H9 (cell line): Measurements from ENCODE around the gene AFMID. TPM values are rescaled to one million over a fixed set of nuclear protein-coding genes. Genes with fewer than 3 reads are reported as not detected.
A peak's percentile ranks its signal among the peaks of the same experiment; 100 is the strongest.

ENCODE experiments used
- DNase-seq: peaks from one replicate; pipeline ENCODE4 v3.0.0-alpha.2; 2017
- H2AFZ ChIP-seq: one replicate; pipeline ENCODE4 v1.6.1; 2013; ENCODE audit warnings: mild to moderate bottlenecking, low read length, control low read depth, moderate library complexity
- H2AK5ac ChIP-seq: 2 replicates; pipeline ENCODE4 v1.6.1; 2013; ENCODE audit warnings: low read length, control low read depth, mixed read lengths; ENCODE audit not compliant: insufficient read length
- H2BK120ac ChIP-seq: one replicate; pipeline ENCODE4 v1.6.1; 2013; ENCODE audit warnings: low read depth, mild to moderate bottlenecking, low read length, control low read depth, inconsistent platforms; ENCODE audit not compliant: poor library complexity, severe bottlenecking
- H2BK12ac ChIP-seq: 2 replicates; pipeline ENCODE4 v1.6.1; 2013; ENCODE audit warnings: low read length, control low read depth, mixed read lengths, low read depth; ENCODE audit not compliant: insufficient read length
- H2BK15ac ChIP-seq: 2 replicates; pipeline ENCODE4 v1.6.1; 2013; ENCODE audit warnings: low read depth, low read length, control low read depth
- H2BK20ac ChIP-seq: one replicate; pipeline ENCODE4 v1.6.1; 2013; ENCODE audit warnings: low read depth, mild to moderate bottlenecking, low read length, control low read depth, inconsistent platforms; ENCODE audit not compliant: poor library complexity, severe bottlenecking
- H2BK5ac ChIP-seq: 2 replicates; pipeline ENCODE4 v1.6.1; 2013; ENCODE audit warnings: low read length, control low read depth, mixed read lengths; ENCODE audit not compliant: insufficient read length
- H3K14ac ChIP-seq: 2 replicates; pipeline ENCODE4 v1.6.1; 2013; ENCODE audit warnings: low read length, control low read depth; ENCODE audit not compliant: insufficient read depth
- H3K18ac ChIP-seq: 2 replicates; pipeline ENCODE4 v1.6.1; 2013; ENCODE audit warnings: low read depth, mild to moderate bottlenecking, mixed read lengths, low read length, control low read depth; ENCODE audit not compliant: insufficient read length
- H3K23ac ChIP-seq: 2 replicates; pipeline ENCODE4 v1.6.1; 2013; ENCODE audit warnings: low read length, control low read depth, mixed read lengths, low read depth; ENCODE audit not compliant: insufficient read length
- H3K23me2 ChIP-seq: 2 replicates; pipeline ENCODE4 v1.6.1; 2013; ENCODE audit warnings: low read depth, mild to moderate bottlenecking, mixed read lengths, low read length, control low read depth; ENCODE audit not compliant: insufficient read length, poor library complexity, severe bottlenecking
- H3K27ac ChIP-seq: 2 replicates; pipeline ENCODE4 v1.5.1; 2013; ENCODE audit warnings: low read length, control low read depth, mixed read lengths, low read depth; ENCODE audit not compliant: insufficient read length
- H3K27me3 ChIP-seq: 2 replicates; pipeline ENCODE4 v1.6.1; 2013; ENCODE audit warnings: low read length, control low read depth, inconsistent platforms; ENCODE audit not compliant: insufficient read depth
- H3K4ac ChIP-seq: 2 replicates; pipeline ENCODE4 v1.6.1; 2013; ENCODE audit warnings: low read depth, mild to moderate bottlenecking, control low read depth, inconsistent platforms, low read length, moderate library complexity
- H3K4me1 ChIP-seq: 2 replicates; pipeline ENCODE4 v1.6.1; 2013; ENCODE audit warnings: low read length, control low read depth, inconsistent platforms; ENCODE audit not compliant: insufficient read depth
- H3K4me2 ChIP-seq: 2 replicates; pipeline ENCODE4 v1.6.1; 2013; ENCODE audit warnings: low read length, control low read depth, mixed read lengths; ENCODE audit not compliant: insufficient read length, insufficient read depth
- H3K56ac ChIP-seq: 2 replicates; pipeline ENCODE4 v1.6.1; 2013; ENCODE audit warnings: low read depth, mild to moderate bottlenecking, mixed read lengths, low read length, control low read depth; ENCODE audit not compliant: insufficient read length
- H3K79me1 ChIP-seq: 2 replicates; pipeline ENCODE4 v1.6.1; 2013; ENCODE audit warnings: low read depth, mild to moderate bottlenecking, moderate library complexity, low read length, control low read depth, inconsistent platforms; ENCODE audit not compliant: insufficient read depth, poor library complexity, severe bottlenecking
- H3K79me2 ChIP-seq: 2 replicates; pipeline ENCODE4 v1.6.1; 2013; ENCODE audit warnings: low read length, control low read depth, inconsistent platforms; ENCODE audit not compliant: insufficient read depth
- H3K9ac ChIP-seq: 2 replicates; pipeline ENCODE4 v1.6.1; 2013; ENCODE audit warnings: low read length, control low read depth, mixed read lengths; ENCODE audit not compliant: insufficient read length; ENCODE audit errors: extremely low read depth
- H3K9me3 ChIP-seq: one replicate; pipeline ENCODE4 v1.6.1; 2013; ENCODE audit warnings: low read depth, low read length, inconsistent platforms; ENCODE audit not compliant: control insufficient read depth
- H3T11ph ChIP-seq: one replicate; pipeline ENCODE4 v1.6.1; 2013; ENCODE audit warnings: mild to moderate bottlenecking, low read length, control low read depth, inconsistent platforms
- H4K20me1 ChIP-seq: one replicate; pipeline ENCODE4 v1.6.1; 2013; ENCODE audit not compliant: control insufficient read depth, insufficient read length, insufficient read depth
- H4K5ac ChIP-seq: 2 replicates; pipeline ENCODE4 v1.6.1; 2013; ENCODE audit warnings: low read depth, mild to moderate bottlenecking, mixed read lengths, low read length, control low read depth; ENCODE audit not compliant: insufficient read length
- H4K8ac ChIP-seq: replicated peaks from 2 replicates; pipeline ENCODE4 v1.6.1; 2013; ENCODE audit warnings: low read length, control low read depth, mixed read lengths, low read depth; ENCODE audit not compliant: insufficient read length
- H4K91ac ChIP-seq: 2 replicates; pipeline ENCODE4 v1.6.1; 2013; ENCODE audit warnings: low read depth, mild to moderate bottlenecking, moderate library complexity, mixed read lengths, low read length, control low read depth; ENCODE audit not compliant: insufficient read length
- H3K27ac Mint-ChIP-seq, 3 experiments: 2 replicates in 2 of 3; 3 replicates in 1 of 3; pipeline ENCODE4 v1.8.0; 2020 to 2021; ENCODE audit warnings: mixed read lengths in 3 of 3, mild to moderate bottlenecking in 1 of 3, moderate library complexity in 1 of 3
- H3K27me3 Mint-ChIP-seq: 2 replicates; pipeline ENCODE4 v1.8.0; 2021; ENCODE audit warnings: low read depth, mild to moderate bottlenecking, moderate library complexity, mixed read lengths
- H3K36me3 Mint-ChIP-seq, 3 experiments: 2 replicates in 2 of 3; 3 replicates in 1 of 3; pipeline ENCODE4 v1.8.0; 2020 to 2021; ENCODE audit warnings: low read depth in 3 of 3, mixed read lengths in 3 of 3; ENCODE audit not compliant: insufficient read depth in 1 of 3
- H3K4me1 Mint-ChIP-seq, 2 experiments: 2 replicates each; pipeline ENCODE4 v1.8.0; 2020; ENCODE audit warnings: mixed read lengths in 2 of 2
- H3K4me3 Mint-ChIP-seq, 2 experiments: 2 replicates in 1 of 2; 3 replicates in 1 of 2; pipeline ENCODE4 v1.8.0; 2020 to 2021; ENCODE audit warnings: mild to moderate bottlenecking in 2 of 2, mixed read lengths in 2 of 2, moderate library complexity in 1 of 2
- H3K9me3 Mint-ChIP-seq, 2 experiments: 2 replicates in 1 of 2; 3 replicates in 1 of 2; pipeline ENCODE4 v1.8.0; 2020; ENCODE audit warnings: mild to moderate bottlenecking in 2 of 2, mixed read lengths in 2 of 2, moderate library complexity in 1 of 2
- CTCF ChIP-seq: fragments of 200-600 bp; sonication (generic); conservative IDR thresholded peaks from 3 replicates; pipeline ENCODE4 v1.8.0; 2021; ENCODE audit warnings: antibody characterized with exemption, mild to moderate bottlenecking
- WGBS: extraction: QIAGEN DNeasy Blood & Tissue Kit; methylation state at CpG from one replicate; pipeline ENCODE4 v1.1.7; 2013; ENCODE audit warnings: missing lambda C conversion rate, low lambda C conversion rate, mixed read lengths; ENCODE audit not compliant: insufficient read length; ENCODE audit errors: extremely low coverage; 5-methylcytosine and 5-hydroxymethylcytosine counted together
- long read RNA-seq: library from polyadenylated mRNA; unstranded; transcript quantifications from one replicate; pipeline ENCODE4 v2.0.0, GENCODE V29; 2020
- total RNA-seq: library from RNA; stranded (reverse); gene quantifications from 2 replicates; pipeline ENCODE4 v1.2.1, GENCODE V29; 2021

AFMID gene
- total RNA-seq = 54.7 and 64.1 TPM in 2 replicates
- long read RNA-seq, partial matches to known transcripts = 0 of 19 reads
- long read RNA-seq, other reads (novel, unspliced or antisense) = 15 of 19 reads

- H3T11ph ChIP-seq = no peak within 1 kb of the TSS
- no peaks in the 10 kb centered on the region for H3K27me3 ChIP-seq
- H4K20me1 ChIP-seq = no peaks in the 10 kb centered on the region
- H3K9me3 ChIP-seq = no peaks in the 10 kb centered on the region
- H3K9ac ChIP-seq = peak within 1 kb of the TSS; percentile 78
- H2AFZ ChIP-seq = no peak within 1 kb of the TSS
- WGBS = no CpG with 5 or more reads among the region's 57 CpGs
- no peak within 1 kb of the TSS for H4K8ac ChIP-seq
- peaks cover 2% of the 10 kb centered on the region for H3K79me1 ChIP-seq
- peak; percentile 97 for TF ChIP-seq CTCF
- no peak within 1 kb of the TSS for H2BK5ac ChIP-seq
- H4K91ac ChIP-seq = no peak within 1 kb of the TSS
- H3K4me1 ChIP-seq = no peaks in the 10 kb centered on the region
- no peak within 1 kb of the TSS for H2AK5ac ChIP-seq
- H4K5ac ChIP-seq = no peak within 1 kb of the TSS
- peaks cover 34 to 57% (median 54%) of the 10 kb centered on the region in 3 experiments; a peak in 6 of 7 replicates for H3K36me3 Mint-ChIP-seq
- no peak within 1 kb of the TSS for H2BK20ac ChIP-seq
- H2BK12ac ChIP-seq = no peak within 1 kb of the TSS
- H3K79me2 ChIP-seq = peaks cover 9% of the 10 kb centered on the region; the same call in 1 of the 2 replicates
- no peaks in the 10 kb centered on the region for H3K27me3 Mint-ChIP-seq
- peak within 1 kb of the TSS; percentile 87 for H3K18ac ChIP-seq
- H3K27ac Mint-ChIP-seq = peak within 1 kb of the TSS; percentile 91 to 96 (median 93); a peak in 6 of 7 replicates
- no peak within 1 kb of the TSS for H3K23ac ChIP-seq
- no peak within 1 kb of the TSS for H2BK15ac ChIP-seq
- H3K4me2 ChIP-seq = peak within 1 kb of the TSS; percentile 80
- H3K23me2 ChIP-seq = peaks cover 6% of the 10 kb centered on the region
- H3K4me3 Mint-ChIP-seq = peak within 1 kb of the TSS; percentile 84 to 85
- peak within 1 kb of the TSS; percentile 84 for H3K14ac ChIP-seq
- H3K56ac ChIP-seq = no peak within 1 kb of the TSS
- no peak within 1 kb of the TSS for H2BK120ac ChIP-seq
- H3K9me3 Mint-ChIP-seq = no peaks in the 10 kb centered on the region
- peak; percentile 99 for DNase-seq
- peaks cover 24 to 35% of the 10 kb centered on the region in 2 experiments for H3K4me1 Mint-ChIP-seq
- no peak within 1 kb of the TSS for H3K27ac ChIP-seq
- H3K4ac ChIP-seq = no peak within 1 kb of the TSS
Measured at GRCh38 chr17:78186692-78187595, at the start of gene AFMID, which contains the start of gene TK1. Gene AFMID, plus strand, starts transcription at chr17:78187362. Its CDS starts 9 bp downstream, at chr17:78187371. Gene TK1, minus strand, starts transcription at chr17:78187052. Its CDS starts 58 bp downstream, at chr17:78186994.
